Fibroblast of lung (primary cell): Measurements from ENCODE around the gene GPR107.

Experiments
- CTCF ChIP-seq, 2 donors: IDR thresholded peaks in 1 of 2; conservative IDR thresholded peaks in 1 of 2; 1 replicate in 1 of 2; 2 replicates in 1 of 2; pipeline ENCODE4 v1.5.1; 2011 to 2012; ENCODE audit warnings: low read length in 2 of 2, control low read depth in 1 of 2, inconsistent platforms in 1 of 2, low read depth in 1 of 2, mild to moderate bottlenecking in 1 of 2
- EZH2 ChIP-seq: IDR thresholded peaks from 2 replicates; pipeline ENCODE4 v1.5.1; 2012; ENCODE audit warnings: low read length, control low read depth, mild to moderate bottlenecking; ENCODE audit errors: missing control alignments

- TF ChIP-seq CTCF (conservative IDR thresholded peaks at IDR 0.05 in 1 of 2, IDR thresholded peaks at IDR 0.05 in 1 of 2; ENCODE audit: low read depth in 1 of 2, low read length in 2 of 2) (no peak), EZH2 (no peak)
Measured at GRCh38 chr9:130166399-130166798, 112.7 kb downstream of the GPR107 start.
